ENCODE results near the gene PAGE2B.
"Not testable (repeated sequence)": the region's sequence is repeated elsewhere in the genome, so short reads cannot be mapped to it uniquely, and the experiment has no call there.

The PAGE2B gene

GRCh38 chrX:55074851-55075467 is at the start of gene PAGE2B:
Gene PAGE2B, plus strand, starts transcription at chrX:55075030. Its CDS starts 1,012 bp downstream, at chrX:55076042.
- DNase-seq = no peak

GRCh38 chrX:55026143-55026542 is 48.7 kb upstream of the PAGE2B start:
- DNase-seq = no peak

GRCh38 chrX:55026840-55027239 is 48.0 kb upstream of the PAGE2B start:
- DNase-seq = no peak

- no peak for DNase-seq
These were observed 46.8 kb upstream of the PAGE2B start for GRCh38 chrX:55028040-55028439.

GRCh38 chrX:55028611-55029010 is 46.2 kb upstream of the PAGE2B start:
- DNase-seq = no peak

GRCh38 chrX:55029291-55029690 is 45.5 kb upstream of the PAGE2B start:
- no peak for DNase-seq

GRCh38 chrX:55030271-55031205 is 44.3 kb upstream of the PAGE2B start, which contains the start of gene ALAS2:
Gene ALAS2, minus strand, starts transcription at chrX:55030977. Its CDS starts 4,977 bp downstream, at chrX:55026000.
- DNase-seq = no peak

- no peak for DNase-seq
These were observed 41.4 kb upstream of the PAGE2B start for GRCh38 chrX:55033429-55033828.

- peak; percentile 8 for DNase-seq
These were observed 35.4 kb upstream of the PAGE2B start for GRCh38 chrX:55039471-55039870.

- no peak for DNase-seq
These were observed 33.3 kb upstream of the PAGE2B start for GRCh38 chrX:55041514-55041913.

- not testable (repeated sequence) for DNase-seq
These were observed 24.2 kb upstream of the PAGE2B start for GRCh38 chrX:55050599-55050998.

- peak; percentile 0 for DNase-seq
These were observed 17.8 kb upstream of the PAGE2B start for GRCh38 chrX:55056820-55057674.

- DNase-seq = peak; percentile 18
These were observed 17.1 kb upstream of the PAGE2B start for GRCh38 chrX:55057675-55058249.

- not testable (repeated sequence) for DNase-seq
These were observed 7.7 kb upstream of the PAGE2B start for GRCh38 chrX:55067180-55067579.

GRCh38 chrX:55072286-55072685 is 2.5 kb upstream of the PAGE2B start:
- no peak for DNase-seq

GRCh38 chrX:55088795-55089489 is 14.1 kb downstream of the PAGE2B start, which contains the start of gene PAGE2:
Gene PAGE2, plus strand, starts transcription at chrX:55089018. Its CDS starts 1,003 bp downstream, at chrX:55090021.
- DNase-seq = no peak

- no peak for DNase-seq
These were observed 23.9 kb downstream of the PAGE2B start for GRCh38 chrX:55098691-55099090.

- no peak for DNase-seq
These were observed 24.3 kb downstream of the PAGE2B start for GRCh38 chrX:55099162-55099561.

GRCh38 chrX:55102754-55103153 is 27.9 kb downstream of the PAGE2B start:
- DNase-seq = no peak

GRCh38 chrX:55107262-55107661 is 32.4 kb downstream of the PAGE2B start:
- no peak for DNase-seq

- no peak for DNase-seq
These were observed 33.1 kb downstream of the PAGE2B start for GRCh38 chrX:55107911-55108310.

- DNase-seq = peak; percentile 0
These were observed 34.5 kb downstream of the PAGE2B start for GRCh38 chrX:55109306-55109705.

Data from EL (cell line).